ENCODE results near the gene MARK2.

GRCh38 chr11:63941901-63942300 lies 103.0 kb downstream of the MARK2 start:
- TF ChIP-seq POLR2AphosphoS5 (IDR thresholded peaks at IDR 0.05) (no peak), CTCF (IDR thresholded peaks at IDR 0.05) (no peak)
